H9 (cell line): Measurements from ENCODE around the gene FXN. TPM values are rescaled to one million over a fixed set of nuclear protein-coding genes. Genes with fewer than 3 reads are reported as not detected.

ENCODE experiments used
- DNase-seq: peaks from one replicate; pipeline ENCODE4 v3.0.0-alpha.2; 2017
- H2AFZ ChIP-seq: one replicate; pipeline ENCODE4 v1.6.1; 2013; ENCODE audit warnings: mild to moderate bottlenecking, low read length, control low read depth, moderate library complexity
- H2AK5ac ChIP-seq: 2 replicates; pipeline ENCODE4 v1.6.1; 2013; ENCODE audit warnings: low read length, control low read depth, mixed read lengths; ENCODE audit not compliant: insufficient read length
- H2BK120ac ChIP-seq: one replicate; pipeline ENCODE4 v1.6.1; 2013; ENCODE audit warnings: low read depth, mild to moderate bottlenecking, low read length, control low read depth, inconsistent platforms; ENCODE audit not compliant: poor library complexity, severe bottlenecking
- H2BK12ac ChIP-seq: 2 replicates; pipeline ENCODE4 v1.6.1; 2013; ENCODE audit warnings: low read length, control low read depth, mixed read lengths, low read depth; ENCODE audit not compliant: insufficient read length
- H2BK15ac ChIP-seq: 2 replicates; pipeline ENCODE4 v1.6.1; 2013; ENCODE audit warnings: low read depth, low read length, control low read depth
- H2BK20ac ChIP-seq: one replicate; pipeline ENCODE4 v1.6.1; 2013; ENCODE audit warnings: low read depth, mild to moderate bottlenecking, low read length, control low read depth, inconsistent platforms; ENCODE audit not compliant: poor library complexity, severe bottlenecking
- H2BK5ac ChIP-seq: 2 replicates; pipeline ENCODE4 v1.6.1; 2013; ENCODE audit warnings: low read length, control low read depth, mixed read lengths; ENCODE audit not compliant: insufficient read length
- H3K14ac ChIP-seq: 2 replicates; pipeline ENCODE4 v1.6.1; 2013; ENCODE audit warnings: low read length, control low read depth; ENCODE audit not compliant: insufficient read depth
- H3K18ac ChIP-seq: 2 replicates; pipeline ENCODE4 v1.6.1; 2013; ENCODE audit warnings: low read depth, mild to moderate bottlenecking, mixed read lengths, low read length, control low read depth; ENCODE audit not compliant: insufficient read length
- H3K23ac ChIP-seq: 2 replicates; pipeline ENCODE4 v1.6.1; 2013; ENCODE audit warnings: low read length, control low read depth, mixed read lengths, low read depth; ENCODE audit not compliant: insufficient read length
- H3K23me2 ChIP-seq: 2 replicates; pipeline ENCODE4 v1.6.1; 2013; ENCODE audit warnings: low read depth, mild to moderate bottlenecking, mixed read lengths, low read length, control low read depth; ENCODE audit not compliant: insufficient read length, poor library complexity, severe bottlenecking
- H3K27ac ChIP-seq: 2 replicates; pipeline ENCODE4 v1.5.1; 2013; ENCODE audit warnings: low read length, control low read depth, mixed read lengths, low read depth; ENCODE audit not compliant: insufficient read length
- H3K27me3 ChIP-seq: 2 replicates; pipeline ENCODE4 v1.6.1; 2013; ENCODE audit warnings: low read length, control low read depth, inconsistent platforms; ENCODE audit not compliant: insufficient read depth
- H3K4ac ChIP-seq: 2 replicates; pipeline ENCODE4 v1.6.1; 2013; ENCODE audit warnings: low read depth, mild to moderate bottlenecking, control low read depth, inconsistent platforms, low read length, moderate library complexity
- H3K4me1 ChIP-seq: 2 replicates; pipeline ENCODE4 v1.6.1; 2013; ENCODE audit warnings: low read length, control low read depth, inconsistent platforms; ENCODE audit not compliant: insufficient read depth
- H3K4me2 ChIP-seq: 2 replicates; pipeline ENCODE4 v1.6.1; 2013; ENCODE audit warnings: low read length, control low read depth, mixed read lengths; ENCODE audit not compliant: insufficient read length, insufficient read depth
- H3K56ac ChIP-seq: 2 replicates; pipeline ENCODE4 v1.6.1; 2013; ENCODE audit warnings: low read depth, mild to moderate bottlenecking, mixed read lengths, low read length, control low read depth; ENCODE audit not compliant: insufficient read length
- H3K79me1 ChIP-seq: 2 replicates; pipeline ENCODE4 v1.6.1; 2013; ENCODE audit warnings: low read depth, mild to moderate bottlenecking, moderate library complexity, low read length, control low read depth, inconsistent platforms; ENCODE audit not compliant: insufficient read depth, poor library complexity, severe bottlenecking
- H3K79me2 ChIP-seq: 2 replicates; pipeline ENCODE4 v1.6.1; 2013; ENCODE audit warnings: low read length, control low read depth, inconsistent platforms; ENCODE audit not compliant: insufficient read depth
- H3K9ac ChIP-seq: 2 replicates; pipeline ENCODE4 v1.6.1; 2013; ENCODE audit warnings: low read length, control low read depth, mixed read lengths; ENCODE audit not compliant: insufficient read length; ENCODE audit errors: extremely low read depth
- H3K9me3 ChIP-seq: one replicate; pipeline ENCODE4 v1.6.1; 2013; ENCODE audit warnings: low read depth, low read length, inconsistent platforms; ENCODE audit not compliant: control insufficient read depth
- H3T11ph ChIP-seq: one replicate; pipeline ENCODE4 v1.6.1; 2013; ENCODE audit warnings: mild to moderate bottlenecking, low read length, control low read depth, inconsistent platforms
- H4K20me1 ChIP-seq: one replicate; pipeline ENCODE4 v1.6.1; 2013; ENCODE audit not compliant: control insufficient read depth, insufficient read length, insufficient read depth
- H4K5ac ChIP-seq: 2 replicates; pipeline ENCODE4 v1.6.1; 2013; ENCODE audit warnings: low read depth, mild to moderate bottlenecking, mixed read lengths, low read length, control low read depth; ENCODE audit not compliant: insufficient read length
- H4K8ac ChIP-seq: replicated peaks from 2 replicates; pipeline ENCODE4 v1.6.1; 2013; ENCODE audit warnings: low read length, control low read depth, mixed read lengths, low read depth; ENCODE audit not compliant: insufficient read length
- H4K91ac ChIP-seq: 2 replicates; pipeline ENCODE4 v1.6.1; 2013; ENCODE audit warnings: low read depth, mild to moderate bottlenecking, moderate library complexity, mixed read lengths, low read length, control low read depth; ENCODE audit not compliant: insufficient read length
- H3K27ac Mint-ChIP-seq, 3 experiments: 2 replicates in 2 of 3; 3 replicates in 1 of 3; pipeline ENCODE4 v1.8.0; 2020 to 2021; ENCODE audit warnings: mixed read lengths in 3 of 3, mild to moderate bottlenecking in 1 of 3, moderate library complexity in 1 of 3
- H3K27me3 Mint-ChIP-seq: 2 replicates; pipeline ENCODE4 v1.8.0; 2021; ENCODE audit warnings: low read depth, mild to moderate bottlenecking, moderate library complexity, mixed read lengths
- H3K36me3 Mint-ChIP-seq, 3 experiments: 2 replicates in 2 of 3; 3 replicates in 1 of 3; pipeline ENCODE4 v1.8.0; 2020 to 2021; ENCODE audit warnings: low read depth in 3 of 3, mixed read lengths in 3 of 3; ENCODE audit not compliant: insufficient read depth in 1 of 3
- H3K4me1 Mint-ChIP-seq, 2 experiments: 2 replicates each; pipeline ENCODE4 v1.8.0; 2020; ENCODE audit warnings: mixed read lengths in 2 of 2
- H3K4me3 Mint-ChIP-seq, 2 experiments: 2 replicates in 1 of 2; 3 replicates in 1 of 2; pipeline ENCODE4 v1.8.0; 2020 to 2021; ENCODE audit warnings: mild to moderate bottlenecking in 2 of 2, mixed read lengths in 2 of 2, moderate library complexity in 1 of 2
- H3K9me3 Mint-ChIP-seq, 2 experiments: 2 replicates in 1 of 2; 3 replicates in 1 of 2; pipeline ENCODE4 v1.8.0; 2020; ENCODE audit warnings: mild to moderate bottlenecking in 2 of 2, mixed read lengths in 2 of 2, moderate library complexity in 1 of 2
- WGBS: extraction: QIAGEN DNeasy Blood & Tissue Kit; methylation state at CpG from one replicate; pipeline ENCODE4 v1.1.7; 2013; ENCODE audit warnings: missing lambda C conversion rate, low lambda C conversion rate, mixed read lengths; ENCODE audit not compliant: insufficient read length; ENCODE audit errors: extremely low coverage; 5-methylcytosine and 5-hydroxymethylcytosine counted together
- total RNA-seq: library from RNA; stranded (reverse); gene quantifications from 2 replicates; pipeline ENCODE4 v1.2.1, GENCODE V29; 2021
- TF ChIP-seq, protein P1 (sequence below): fragments of 200-600 bp; sonication (generic); conservative IDR thresholded peaks from 3 replicates; pipeline ENCODE4 v1.8.0; 2021; ENCODE audit warnings: antibody characterized with exemption, mild to moderate bottlenecking

FXN gene
- total RNA-seq, 1 experiment from 2014 or later = 34.4 TPM

- Histone ChIP-seq H3K79me1 (no peaks in the 10 kb centered on the region), H3K27ac (no peak overlapping the region), H3K9ac (no peak overlapping the region), H3K14ac (no peak overlapping the region), H2AK5ac (no peak overlapping the region), H4K8ac (no peak overlapping the region), H3T11ph (no peak overlapping the region), H2AFZ (no peak overlapping the region), H3K23me2 (no peaks in the 10 kb centered on the region), H3K79me2 (no peaks in the 10 kb centered on the region), H3K4ac (no peak overlapping the region), H2BK12ac (no peak overlapping the region), H2BK120ac (no peak overlapping the region), H2BK5ac (no peak overlapping the region), H3K18ac (no peak overlapping the region), H2BK15ac (no peak overlapping the region), H3K27me3 (no peaks in the 10 kb centered on the region), H3K4me2 (no peak overlapping the region), H3K4me1 (peaks cover 5% of the 10 kb centered on the region; the same call in 1 of the 2 replicates), H3K23ac (no peak overlapping the region), H4K91ac (no peak overlapping the region), H3K9me3 (no peaks in the 10 kb centered on the region), H4K20me1 (no peaks in the 10 kb centered on the region), H4K5ac (no peak overlapping the region), H2BK20ac (no peak overlapping the region), H3K56ac (no peak overlapping the region)
- TF ChIP-seq, protein P1, sequence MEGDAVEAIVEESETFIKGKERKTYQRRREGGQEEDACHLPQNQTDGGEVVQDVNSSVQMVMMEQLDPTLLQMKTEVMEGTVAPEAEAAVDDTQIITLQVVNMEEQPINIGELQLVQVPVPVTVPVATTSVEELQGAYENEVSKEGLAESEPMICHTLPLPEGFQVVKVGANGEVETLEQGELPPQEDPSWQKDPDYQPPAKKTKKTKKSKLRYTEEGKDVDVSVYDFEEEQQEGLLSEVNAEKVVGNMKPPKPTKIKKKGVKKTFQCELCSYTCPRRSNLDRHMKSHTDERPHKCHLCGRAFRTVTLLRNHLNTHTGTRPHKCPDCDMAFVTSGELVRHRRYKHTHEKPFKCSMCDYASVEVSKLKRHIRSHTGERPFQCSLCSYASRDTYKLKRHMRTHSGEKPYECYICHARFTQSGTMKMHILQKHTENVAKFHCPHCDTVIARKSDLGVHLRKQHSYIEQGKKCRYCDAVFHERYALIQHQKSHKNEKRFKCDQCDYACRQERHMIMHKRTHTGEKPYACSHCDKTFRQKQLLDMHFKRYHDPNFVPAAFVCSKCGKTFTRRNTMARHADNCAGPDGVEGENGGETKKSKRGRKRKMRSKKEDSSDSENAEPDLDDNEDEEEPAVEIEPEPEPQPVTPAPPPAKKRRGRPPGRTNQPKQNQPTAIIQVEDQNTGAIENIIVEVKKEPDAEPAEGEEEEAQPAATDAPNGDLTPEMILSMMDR = no peak
- WGBS = no CpG with 5 or more reads among the region's 2 CpGs
- Mint-ChIP-seq H3K4me1 (peaks cover 9 to 10% of the 10 kb centered on the region in 2 experiments), H3K9me3 (no peaks in the 10 kb centered on the region), H3K27ac (no peak overlapping the region; a peak in 1 of 7 replicates), H3K4me3 (no peak overlapping the region), H3K36me3 (peaks cover 25 to 50% (median 43%) of the 10 kb centered on the region in 3 experiments), H3K27me3 (no peaks in the 10 kb centered on the region)
- DNase-seq = no peak
Observed at GRCh38 chr9:69058101-69058500, 22.5 kb downstream of the FXN start.
